A673 (cell line): Measurements from ENCODE around the gene LRP6. TPM values are rescaled to one million over a fixed set of nuclear protein-coding genes. Genes with fewer than 3 reads are reported as not detected.

Source experiments
- BruUV-seq: library from RNA; stranded (reverse); fragments of 400-500 nt; replicated peaks from 2 replicates; lab custom pipeline; 2021; lab: Mats Ljungman, UMichigan
- CTCF ChIA-PET: fragments of 300-600 bp; sonication (Branson Sonifier 250); formaldehyde crosslinking; loops from one replicate; lab custom pipeline; 2022; ENCODE audit warnings: antibody characterized with exemption; lab: Charles Lee
- POLR2A ChIA-PET: fragments of 300-600 bp; sonication (Branson Sonifier 250); formaldehyde crosslinking; loops from one replicate; lab custom pipeline; 2022; ENCODE audit warnings: antibody characterized with exemption; ENCODE audit not compliant: low non-redundant PET; lab: Charles Lee
- DNase-seq: peaks from one replicate; pipeline ENCODE4 v3.0.0-alpha.2; 2015; ENCODE audit warnings: low spot score
- H3K27ac ChIP-seq: fragments of 200-600 bp; sonication (generic); 2 replicates; pipeline ENCODE4 v1.5.1; 2016; ENCODE audit warnings: mixed run types, low read depth, mild to moderate bottlenecking, mixed read lengths, antibody characterized with exemption, low read length; ENCODE audit not compliant: poor library complexity, severe bottlenecking
- H3K27me3 ChIP-seq: fragments of 200-600 bp; sonication (generic); replicated peaks from 2 replicates; pipeline ENCODE4 v1.6.1; 2017; ENCODE audit warnings: mixed run types, low read depth, mild to moderate bottlenecking, mixed read lengths, antibody characterized with exemption, low read length; ENCODE audit not compliant: insufficient read depth, poor library complexity
- H3K36me3 ChIP-seq: fragments of 200-600 bp; sonication (generic); 2 replicates; pipeline ENCODE4 v1.6.1; 2016; ENCODE audit warnings: mixed run types, mild to moderate bottlenecking, mixed read lengths, antibody characterized with exemption, low read length; ENCODE audit not compliant: insufficient read depth, poor library complexity, severe bottlenecking
- H3K4me1 ChIP-seq: fragments of 200-600 bp; sonication (generic); 2 replicates; pipeline ENCODE4 v1.6.1; 2017; ENCODE audit warnings: mixed run types, mild to moderate bottlenecking, mixed read lengths, antibody characterized with exemption, low read length; ENCODE audit not compliant: insufficient read depth, poor library complexity, severe bottlenecking
- H3K4me3 ChIP-seq: fragments of 200-600 bp; sonication (generic); 2 replicates; pipeline ENCODE4 v1.5.1; 2016; ENCODE audit warnings: low read depth, mixed run types, mild to moderate bottlenecking, mixed read lengths, low read length; ENCODE audit not compliant: poor library complexity, severe bottlenecking
- H3K9me3 ChIP-seq: fragments of 200-600 bp; sonication (generic); 2 replicates; pipeline ENCODE4 v1.6.1; 2016; ENCODE audit warnings: mixed run types, low read depth, mild to moderate bottlenecking, mixed read lengths, antibody characterized with exemption, low read length; ENCODE audit not compliant: poor library complexity, severe bottlenecking
- EZH2 ChIP-seq: fragments of 200-600 bp; sonication (generic); IDR thresholded peaks from 2 replicates; pipeline ENCODE4 v1.6.1; 2017; ENCODE audit warnings: borderline replicate concordance, low read depth, mild to moderate bottlenecking, mixed read lengths, antibody characterized with exemption, low read length; ENCODE audit not compliant: poor library complexity, severe bottlenecking
- intact Hi-C: fragments of 100-400 bp; cut with micrococcal nuclease; formaldehyde crosslinking; loops from one replicate; pipeline ENCODE4 v1.10.0; 2022; ENCODE audit not compliant: unreplicated experiment
- total RNA-seq: library from RNA; stranded (reverse); gene quantifications from 2 replicates; pipeline ENCODE4 v1.2.3, GENCODE V29; 2021
- TF ChIP-seq, protein P1 (sequence below): fragments of 300-800, 200-600 bp; sonication (generic); conservative IDR thresholded peaks from 2 replicates; pipeline ENCODE4 v1.5.1; 2017; ENCODE audit warnings: low read depth, mild to moderate bottlenecking, antibody characterized with exemption, low read length, moderate library complexity, mixed read lengths

Gene LRP6
- total RNA-seq, 1 experiment from 2014 or later = 97.4 TPM

DNA sequence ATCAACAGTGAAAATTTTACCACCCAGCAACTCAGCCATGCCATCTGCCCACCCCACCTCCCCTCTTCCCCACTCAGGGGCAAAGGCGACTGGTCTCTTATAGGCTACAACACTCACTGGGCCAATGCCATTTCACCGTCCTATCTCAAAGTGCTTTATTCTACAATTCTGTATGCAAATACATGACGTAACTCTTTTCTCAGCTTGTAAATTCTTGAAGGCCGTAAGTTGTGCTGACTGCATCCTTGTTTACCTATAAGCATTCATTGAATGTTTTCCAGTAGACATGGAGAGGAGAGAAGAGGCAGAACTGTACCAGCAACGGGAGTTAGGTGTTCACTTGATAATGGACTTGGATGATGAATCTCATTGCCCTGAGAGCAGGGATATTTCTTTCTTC lies 180.5 kb downstream of the LRP6 start:
- CTCF ChIA-PET = no interaction called here
- intact Hi-C loops = no loop called here

DNA sequence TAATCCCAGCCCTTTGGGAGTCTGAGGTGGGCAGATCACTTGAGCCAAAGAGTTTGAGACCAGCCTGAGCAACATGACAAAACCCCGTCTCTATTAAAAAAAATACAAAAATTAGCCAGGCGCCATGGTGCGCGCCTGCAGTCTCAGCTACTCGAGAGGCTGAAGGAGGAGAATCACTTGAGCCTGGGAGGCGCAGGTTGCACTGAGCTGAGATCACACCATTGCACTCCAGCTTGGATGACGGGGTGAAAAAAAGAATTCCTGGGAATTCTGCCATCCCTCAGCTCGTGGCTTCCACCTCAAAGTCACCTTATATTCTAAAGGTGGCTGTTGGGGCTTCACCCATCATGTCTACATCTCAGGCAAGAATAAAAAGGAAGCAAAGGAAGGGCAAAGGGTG lies 183.2 kb downstream of the LRP6 start:
- H3K4me3 ChIP-seq = no peak overlapping the region
- H3K4me1 ChIP-seq = peaks cover 8% of the 10 kb centered on the region
- CTCF ChIA-PET = no interaction called here
- POLR2A ChIA-PET = no interaction called here
- no TSS peak for BruUV-seq
- H3K9me3 ChIP-seq = no peaks in the 10 kb centered on the region
- intact Hi-C loops = loop anchor here (2.0 to 5.0 kb wide), 2 partner anchors 243 to 619 kb away; no protein-coding TSS in a partner anchor
- no peaks in the 10 kb centered on the region for H3K36me3 ChIP-seq
- no peak for DNase-seq
- TF ChIP-seq, protein P1, sequence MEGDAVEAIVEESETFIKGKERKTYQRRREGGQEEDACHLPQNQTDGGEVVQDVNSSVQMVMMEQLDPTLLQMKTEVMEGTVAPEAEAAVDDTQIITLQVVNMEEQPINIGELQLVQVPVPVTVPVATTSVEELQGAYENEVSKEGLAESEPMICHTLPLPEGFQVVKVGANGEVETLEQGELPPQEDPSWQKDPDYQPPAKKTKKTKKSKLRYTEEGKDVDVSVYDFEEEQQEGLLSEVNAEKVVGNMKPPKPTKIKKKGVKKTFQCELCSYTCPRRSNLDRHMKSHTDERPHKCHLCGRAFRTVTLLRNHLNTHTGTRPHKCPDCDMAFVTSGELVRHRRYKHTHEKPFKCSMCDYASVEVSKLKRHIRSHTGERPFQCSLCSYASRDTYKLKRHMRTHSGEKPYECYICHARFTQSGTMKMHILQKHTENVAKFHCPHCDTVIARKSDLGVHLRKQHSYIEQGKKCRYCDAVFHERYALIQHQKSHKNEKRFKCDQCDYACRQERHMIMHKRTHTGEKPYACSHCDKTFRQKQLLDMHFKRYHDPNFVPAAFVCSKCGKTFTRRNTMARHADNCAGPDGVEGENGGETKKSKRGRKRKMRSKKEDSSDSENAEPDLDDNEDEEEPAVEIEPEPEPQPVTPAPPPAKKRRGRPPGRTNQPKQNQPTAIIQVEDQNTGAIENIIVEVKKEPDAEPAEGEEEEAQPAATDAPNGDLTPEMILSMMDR = no peak
- no peak for TF ChIP-seq EZH2
- H3K27ac ChIP-seq = peak overlapping the region; percentile 70
- no peaks in the 10 kb centered on the region for H3K27me3 ChIP-seq

More for the DNA sequence above, 180.5 kb downstream of the LRP6 start:
- TF ChIP-seq EZH2 = no peak
- TF ChIP-seq, protein P1 = no peak
- Histone ChIP-seq H3K4me3 (no peak overlapping the region), H3K27me3 (no peaks in the 10 kb centered on the region), H3K27ac (no peak overlapping the region), H3K9me3 (no peaks in the 10 kb centered on the region), H3K4me1 (peaks cover 8% of the 10 kb centered on the region), H3K36me3 (no peaks in the 10 kb centered on the region)
- POLR2A ChIA-PET = no interaction called here
- no peak for DNase-seq
- BruUV-seq = no TSS peak

DNA sequence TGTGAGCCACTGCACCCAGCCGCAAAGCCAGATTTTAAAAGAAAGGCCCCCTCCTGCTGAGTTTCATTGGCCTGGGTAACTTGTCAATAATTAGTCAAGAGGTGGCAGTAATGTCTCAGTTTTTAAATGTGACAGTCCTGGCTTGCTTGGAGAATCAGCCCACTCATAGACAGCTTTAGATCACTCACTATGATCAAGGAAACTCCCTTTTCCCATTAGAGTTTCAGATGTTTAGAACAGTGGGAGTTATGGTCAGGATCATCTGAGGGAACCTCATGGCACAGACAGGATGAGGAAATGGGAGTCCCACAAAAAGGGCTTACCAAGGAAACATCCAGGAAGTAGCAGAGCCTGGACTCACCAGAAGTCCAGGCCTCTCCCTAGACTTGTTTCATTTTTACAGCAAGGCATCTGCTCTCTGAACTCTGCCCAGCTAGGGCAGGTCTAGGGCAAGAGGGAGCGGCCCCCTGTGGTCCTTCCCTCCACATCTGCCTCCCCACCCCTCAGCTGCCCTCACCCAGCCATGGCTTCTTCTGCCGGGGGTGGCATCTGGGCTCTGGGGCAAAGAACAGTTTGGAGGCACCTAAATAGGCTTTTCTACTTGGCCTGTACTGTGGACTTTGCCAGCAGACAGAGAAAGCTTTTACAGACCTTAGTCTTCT lies 184.9 kb downstream of the LRP6 start:
- DNase-seq = peak; percentile 91
- no peak for TF ChIP-seq EZH2
- TF ChIP-seq, protein P1 = peak; percentile 62
- TSS peak; percentile 90 for BruUV-seq
- ChIA-PET CTCF (interaction anchor here (0.7 to 1.5 kb wide), 6 partner anchors 9 to 295 kb away, joined by 3 to 11 read pairs (median 3); no protein-coding TSS in a partner anchor), POLR2A (no interaction called here)
- Histone ChIP-seq H3K36me3 (no peaks in the 10 kb centered on the region), H3K4me1 (peaks cover 8% of the 10 kb centered on the region), H3K27me3 (no peaks in the 10 kb centered on the region), H3K9me3 (no peaks in the 10 kb centered on the region), H3K27ac (peak overlapping the region; percentile 70), H3K4me3 (no peak overlapping the region)
- intact Hi-C loops = loop anchor here (1.0 to 5.0 kb wide), 4 partner anchors 167 to 620 kb away; no protein-coding TSS in a partner anchor
